OCI-LY3 (cell line): Measurements from ENCODE around the gene SLC35A3.

Experiments used
- EZH2phosphoT487 ChIP-seq: fragments of 200-600 bp; shearing (Covaris generic); IDR thresholded peaks from 2 replicates; pipeline ENCODE4 v1.6.1; 2018; ENCODE audit warnings: antibody characterized with exemption, mixed run types, low read depth
- TF ChIP-seq, protein P1 (sequence below): fragments of 200-600, 300-600 bp; sonication (generic); IDR thresholded peaks from 2 replicates; pipeline ENCODE4 v1.5.1; 2014; ENCODE audit warnings: antibody characterized with exemption, low read length, low read depth

- TF ChIP-seq, protein P1, sequence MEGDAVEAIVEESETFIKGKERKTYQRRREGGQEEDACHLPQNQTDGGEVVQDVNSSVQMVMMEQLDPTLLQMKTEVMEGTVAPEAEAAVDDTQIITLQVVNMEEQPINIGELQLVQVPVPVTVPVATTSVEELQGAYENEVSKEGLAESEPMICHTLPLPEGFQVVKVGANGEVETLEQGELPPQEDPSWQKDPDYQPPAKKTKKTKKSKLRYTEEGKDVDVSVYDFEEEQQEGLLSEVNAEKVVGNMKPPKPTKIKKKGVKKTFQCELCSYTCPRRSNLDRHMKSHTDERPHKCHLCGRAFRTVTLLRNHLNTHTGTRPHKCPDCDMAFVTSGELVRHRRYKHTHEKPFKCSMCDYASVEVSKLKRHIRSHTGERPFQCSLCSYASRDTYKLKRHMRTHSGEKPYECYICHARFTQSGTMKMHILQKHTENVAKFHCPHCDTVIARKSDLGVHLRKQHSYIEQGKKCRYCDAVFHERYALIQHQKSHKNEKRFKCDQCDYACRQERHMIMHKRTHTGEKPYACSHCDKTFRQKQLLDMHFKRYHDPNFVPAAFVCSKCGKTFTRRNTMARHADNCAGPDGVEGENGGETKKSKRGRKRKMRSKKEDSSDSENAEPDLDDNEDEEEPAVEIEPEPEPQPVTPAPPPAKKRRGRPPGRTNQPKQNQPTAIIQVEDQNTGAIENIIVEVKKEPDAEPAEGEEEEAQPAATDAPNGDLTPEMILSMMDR, result no peak
- TF ChIP-seq EZH2phosphoT487, result no peak
Measured at GRCh38 chr1:100028765-100029164, 59.0 kb downstream of the SLC35A3 start.
